ENCODE data around the gene ARF5. TPM values are rescaled to one million over a fixed set of nuclear protein-coding genes. Genes with fewer than 3 reads are reported as not detected.

ARF5 gene
- total RNA-seq, 1 experiment from 2014 or later = 133 TPM

GRCh38 chr7:127629268-127629854, 41.1 kb downstream of the ARF5 start:
- no peaks in the 10 kb centered on the region for H3K36me3 Mint-ChIP-seq (ENCODE audit: insufficient read depth, unreplicated experiment)
- H3K4me1 Mint-ChIP-seq (ENCODE audit: insufficient read depth, unreplicated experiment) = no peaks in the 10 kb centered on the region
- intact Hi-C loops (cut with micrococcal nuclease) = no loop called here
- H3K9me3 Mint-ChIP-seq (ENCODE audit: unreplicated experiment) = no peaks in the 10 kb centered on the region
- ChIA-PET CTCF (interaction anchor here (0.6 to 0.7 kb wide), 2 partner anchors 341 to 580 kb away, joined by 3 read pairs; no protein-coding TSS in a partner anchor), POLR2A (no interaction called here)
- H3K27me3 Mint-ChIP-seq (ENCODE audit: insufficient read depth, unreplicated experiment) = peaks cover 22% of the 10 kb centered on the region
- H3K27ac Mint-ChIP-seq (ENCODE audit: low read depth, unreplicated experiment) = no peak overlapping the region
- no TSS peak for BruUV-seq (replicated peaks)
- peak; percentile 35 for DNase-seq (ENCODE audit: unreplicated experiment)
- no peak overlapping the region for H3K4me3 Mint-ChIP-seq (ENCODE audit: unreplicated experiment)
- peak; percentile 34 for TF ChIP-seq CTCF (IDR thresholded peaks at IDR 0.05; ENCODE audit: unreplicated experiment)

- no peaks in the 10 kb centered on the region for H3K36me3 Mint-ChIP-seq (ENCODE audit: insufficient read depth, unreplicated experiment)
- ChIA-PET POLR2A (no interaction called here), CTCF (interaction anchor here (0.6 to 1.1 kb wide), 2 partner anchors 12 to 22 kb away, joined by 3 read pairs; no protein-coding TSS in a partner anchor)
- BruUV-seq (replicated peaks) = no TSS peak
- H3K4me1 Mint-ChIP-seq (ENCODE audit: insufficient read depth, unreplicated experiment) = peaks cover 6% of the 10 kb centered on the region
- H3K27me3 Mint-ChIP-seq (ENCODE audit: insufficient read depth, unreplicated experiment) = peaks cover 25% of the 10 kb centered on the region
- intact Hi-C loops (cut with micrococcal nuclease) = no loop called here
- peaks cover 7% of the 10 kb centered on the region for H3K9me3 Mint-ChIP-seq (ENCODE audit: unreplicated experiment)
- no peak overlapping the region for H3K27ac Mint-ChIP-seq (ENCODE audit: low read depth, unreplicated experiment)
- DNase-seq (ENCODE audit: unreplicated experiment) = no peak
- no peak overlapping the region for H3K4me3 Mint-ChIP-seq (ENCODE audit: unreplicated experiment)
- no peak for TF ChIP-seq CTCF (IDR thresholded peaks at IDR 0.05; ENCODE audit: unreplicated experiment)
Observed at GRCh38 chr7:127632276-127632910, 44.2 kb downstream of the ARF5 start.

GRCh38 chr7:127635659-127636285, 47.6 kb downstream of the ARF5 start:
- ChIA-PET POLR2A (no interaction called here), CTCF (no interaction called here)
- Mint-ChIP-seq H3K27me3 (ENCODE audit: insufficient read depth, unreplicated experiment) (peaks cover 27% of the 10 kb centered on the region), H3K9me3 (ENCODE audit: unreplicated experiment) (peaks cover 7% of the 10 kb centered on the region), H3K4me1 (ENCODE audit: insufficient read depth, unreplicated experiment) (peaks cover 6% of the 10 kb centered on the region), H3K27ac (ENCODE audit: low read depth, unreplicated experiment) (no peak overlapping the region), H3K36me3 (ENCODE audit: insufficient read depth, unreplicated experiment) (no peaks in the 10 kb centered on the region), H3K4me3 (ENCODE audit: unreplicated experiment) (no peak overlapping the region)
- TF ChIP-seq CTCF (IDR thresholded peaks at IDR 0.05; ENCODE audit: unreplicated experiment) = no peak
- DNase-seq (ENCODE audit: unreplicated experiment) = no peak
- intact Hi-C loops (cut with micrococcal nuclease) = no loop called here
- BruUV-seq (replicated peaks) = no TSS peak

- Mint-ChIP-seq H3K9me3 (ENCODE audit: unreplicated experiment) (peaks cover 7% of the 10 kb centered on the region), H3K4me1 (ENCODE audit: insufficient read depth, unreplicated experiment) (peaks cover 6% of the 10 kb centered on the region), H3K27ac (ENCODE audit: low read depth, unreplicated experiment) (no peak overlapping the region), H3K27me3 (ENCODE audit: insufficient read depth, unreplicated experiment) (peaks cover 27% of the 10 kb centered on the region), H3K36me3 (ENCODE audit: insufficient read depth, unreplicated experiment) (no peaks in the 10 kb centered on the region), H3K4me3 (ENCODE audit: unreplicated experiment) (no peak overlapping the region)
- ChIA-PET POLR2A (no interaction called here), CTCF (no interaction called here)
- TF ChIP-seq CTCF (IDR thresholded peaks at IDR 0.05; ENCODE audit: unreplicated experiment) = no peak
- no peak for DNase-seq (ENCODE audit: unreplicated experiment)
- intact Hi-C loops (cut with micrococcal nuclease) = no loop called here
- no TSS peak for BruUV-seq (replicated peaks)
Observed at GRCh38 chr7:127638197-127638596, 50.0 kb downstream of the ARF5 start.

Other genes with a start within 250 kb of the ARF5 start
- gene ZNF800, start 195.7 kb upstream of the ARF5 start, total RNA-seq (2022) = 51.7 and 55.1 TPM in 2 replicates
- gene GCC1, start 2.8 kb upstream of the ARF5 start, total RNA-seq (2022) = 27.7 and 30.2 TPM in 2 replicates
- 0.71 TPM in 1 of 2 replicates, not detected in the other for gene FSCN3, start 5.3 kb downstream of the ARF5 start, total RNA-seq (2022)
- gene PAX4, start 29.7 kb downstream of the ARF5 start, total RNA-seq (2022) = not detected in 2 replicates
- gene SND1, start 63.8 kb downstream of the ARF5 start, total RNA-seq (2022) = 291 and 297 TPM in 2 replicates